K562 (cell line): Measurements from ENCODE around the gene ELP5. TPM values are rescaled to one million over a fixed set of nuclear protein-coding genes. Genes with fewer than 3 reads are reported as not detected.

Experiments used
- AFF1 ChIP-seq, 2 experiments: fragments of 450-650 bp; IDR thresholded peaks; 2 replicates each; pipeline ENCODE4 v1.6.1; 2018; ENCODE audit warnings: mild to moderate bottlenecking in 2 of 2, low read depth in 1 of 2; ENCODE audit not compliant: partially characterized antibody in 2 of 2
- ETV1 ChIP-seq: fragments of 450-650 bp; conservative IDR thresholded peaks from 2 replicates; pipeline ENCODE4 v1.6.1; 2016; ENCODE audit warnings: missing genetic modification characterization, control low read depth, low read depth, missing compliant biosample characterization
- JUND ChIP-seq, 2 experiments: IDR thresholded peaks; 2 replicates in 1 of 2; 3 replicates in 1 of 2; pipeline ENCODE4 v1.6.1; 2011; ENCODE audit warnings: borderline replicate concordance in 2 of 2, low read depth in 2 of 2, low read length in 2 of 2, improper control_type of control experiment in 1 of 2, missing biosample characterization in 1 of 2, missing genetic modification characterization in 1 of 2, missing genetic modification reagents in 1 of 2
- MNT ChIP-seq, 2 experiments: fragments of 450-650 bp; conservative IDR thresholded peaks; 2 replicates each; pipeline ENCODE4 v1.6.1; 2017; ENCODE audit warnings: mild to moderate bottlenecking in 2 of 2, moderate library complexity in 2 of 2
- REST ChIP-seq, 2 experiments: fragments of 450-650 bp; formaldehyde crosslinking in 1 of 2; IDR thresholded peaks; 2 replicates each; pipeline versions ENCODE4 v1.4.0 to v1.6.1; 2014 to 2020; ENCODE audit warnings: mild to moderate bottlenecking in 2 of 2, borderline replicate concordance in 1 of 2, low read depth in 1 of 2
- ZNF398 ChIP-seq: fragments of 250-450 bp; sonication (Bioruptor Pico); IDR thresholded peaks from 2 replicates; pipeline ENCODE4 v1.8.0; 2021; ENCODE audit warnings: moderate library complexity, mild to moderate bottlenecking, inconsistent platforms
- polyA plus RNA-seq, 8 experiments: library from polyadenylated mRNA; depleted of rRNA in 4 of 8; stranded (reverse) in 5 of 8; unstranded in 3 of 8; fragments of >200 nt; fragmentation: Nextera tagmentation in 2 of 8; fragmentation: Illumina TruSeq in 1 of 8; extraction: Ambion mirVana in 2 of 8; extraction: Trizol in 1 of 8; gene quantifications; 2 replicates each; pipeline versions ENCODE4 v1.2.1 to v1.2.3, GENCODE V29; 2011 to 2014; ENCODE audit warnings: inconsistent platforms in 1 of 8, missing spikeins in 1 of 8
- total RNA-seq, 7 experiments: library from RNA; depleted of rRNA in 6 of 7; stranded (reverse); fragments of >200 nt in 6 of 7; fragmentation: Illumina TruSeq in 2 of 7; extraction: Trizol in 2 of 7; gene quantifications; 2 replicates each; pipeline versions ENCODE4 v1.2.1 to v1.2.3, GENCODE V29; 2011 to 2021; ENCODE audit warnings: low replicate concordance in 1 of 7

Gene ELP5
- total and polyA plus RNA-seq, 9 of the 15 experiments (the other 6 are each of a cell fraction or from before 2014, with no cell fraction given): 25.7 to 77.9 (median 52.9) TPM

- TF ChIP-seq REST (IDR thresholded peaks at IDR 0.05; ENCODE audit: borderline replicate concordance) (no peak), REST (CRISPR knock-in tag; IDR thresholded peaks at IDR 0.05; ENCODE audit: low read depth) (peak; percentile 47; the same call in 1 of the 2 replicates), ZNF398 (CRISPR knock-in tag) (no peak), AFF1 (IDR thresholded peaks at IDR 0.05; ENCODE audit: low read depth in 1 of 2, partially characterized antibody in 2 of 2) (peak in 1 of 2 experiments; percentile 94), MNT (conservative IDR thresholded peaks at IDR 0.05) (peak; percentile 39 to 51; a peak in 3 of 4 replicates), JUND (IDR thresholded peaks at IDR 0.05; ENCODE audit: borderline replicate concordance, low read depth, low read length) (peak; percentile 91), JUND (tag; IDR thresholded peaks at IDR 0.05; ENCODE audit: borderline replicate concordance, low read depth, low read length) (peak; percentile 69; the same call in 1 of the 3 replicates), ETV1 (tag) (peak; percentile 69; the same call in 1 of the 2 replicates)
These were observed 32.0 kb upstream of the ELP5 start, which contains the start of the genes ACADVL and DLG4 (continued) for GRCh38 chr17:7219812-7220592.
